Activated CD4-positive, alpha-beta T cell treated with anti-CD3 and anti-CD28 coated beads, Interleukin-2, amount 50 U/mL, for 24 hours (primary cell): Measurements from ENCODE around the gene ESYT2.
A peak's percentile ranks its signal among the peaks of the same experiment; 100 is the strongest.
"Not testable (repeated sequence)": the region's sequence is repeated elsewhere in the genome, so short reads cannot be mapped to it uniquely, and the experiment has no call there.

ENCODE experiments used
- DNase-seq, 2 donors: peaks; one replicate each; pipeline ENCODE4 v3.0.0-alpha.2; 2020; ENCODE audit warnings: low read depth in 1 of 2, low spot score in 1 of 2

Gene ESYT2

GRCh38 chr7:158728911-158729645 is 100.2 kb downstream of the ESYT2 start:
- no peak for DNase-seq

- no peak for DNase-seq
These were observed 101.6 kb downstream of the ESYT2 start for GRCh38 chr7:158727690-158728089.

- no peak for DNase-seq
These were observed 103.0 kb downstream of the ESYT2 start for GRCh38 chr7:158726277-158726807.

GRCh38 chr7:158725506-158725800 is 103.9 kb downstream of the ESYT2 start:
- DNase-seq = no peak

- DNase-seq = no peak
These were observed 104.4 kb downstream of the ESYT2 start for GRCh38 chr7:158724658-158725505.

GRCh38 chr7:158723714-158724385 is 105.5 kb downstream of the ESYT2 start:
- DNase-seq = no peak

- no peak for DNase-seq
These were observed 106.0 kb downstream of the ESYT2 start for GRCh38 chr7:158723266-158723665.

GRCh38 chr7:158722574-158723237 is 106.6 kb downstream of the ESYT2 start:
- no peak for DNase-seq

GRCh38 chr7:158720112-158720511 is 109.2 kb downstream of the ESYT2 start:
- no peak for DNase-seq

- no peak for DNase-seq
These were observed 112.5 kb downstream of the ESYT2 start for GRCh38 chr7:158716802-158717201.

- no peak for DNase-seq
These were observed 118.6 kb downstream of the ESYT2 start for GRCh38 chr7:158710651-158711102.

- DNase-seq = no peak
These were observed 121.7 kb downstream of the ESYT2 start for GRCh38 chr7:158707610-158708009.

- DNase-seq = no peak
These were observed 122.4 kb downstream of the ESYT2 start for GRCh38 chr7:158706710-158707590.

GRCh38 chr7:158706273-158706704 is 123.0 kb downstream of the ESYT2 start:
- DNase-seq = no peak

GRCh38 chr7:158705234-158705850 is 124.0 kb downstream of the ESYT2 start:
- no peak for DNase-seq

- DNase-seq = peak; percentile 94 to 95
These were observed 124.6 kb downstream of the ESYT2 start, which contains the start of gene NCAPG2 for GRCh38 chr7:158704524-158705233. Gene NCAPG2, minus strand, starts transcription at chr7:158704804. Its CDS starts 2,905 bp downstream, at chr7:158701899.

- not testable (repeated sequence) for DNase-seq
These were observed 125.4 kb downstream of the ESYT2 start for GRCh38 chr7:158703679-158704523.

- DNase-seq = no peak
These were observed 126.4 kb downstream of the ESYT2 start for GRCh38 chr7:158702944-158703343.
